ENCODE data around the gene CC2D1A. TPM values are rescaled to one million over a fixed set of nuclear protein-coding genes. Genes with fewer than 3 reads are reported as not detected.
A peak's percentile ranks its signal among the peaks of the same experiment; 100 is the strongest.

The CC2D1A gene
- polyA plus RNA-seq, 1 experiment, result 13.1 TPM

GRCh38 chr19:13906521-13906904, 512 bp downstream of the CC2D1A start:
- H3K27me3 ChIP-seq (ENCODE audit: control insufficient read depth, insufficient read depth, low read length), result no peaks in the 10 kb centered on the region
- CTCF ChIA-PET, result interaction anchor here (1.1 kb wide), 1 partner anchor 166 kb away, joined by 4 read pairs; the partner anchor contains the start of gene MISP3
- TF ChIP-seq, protein P1, sequence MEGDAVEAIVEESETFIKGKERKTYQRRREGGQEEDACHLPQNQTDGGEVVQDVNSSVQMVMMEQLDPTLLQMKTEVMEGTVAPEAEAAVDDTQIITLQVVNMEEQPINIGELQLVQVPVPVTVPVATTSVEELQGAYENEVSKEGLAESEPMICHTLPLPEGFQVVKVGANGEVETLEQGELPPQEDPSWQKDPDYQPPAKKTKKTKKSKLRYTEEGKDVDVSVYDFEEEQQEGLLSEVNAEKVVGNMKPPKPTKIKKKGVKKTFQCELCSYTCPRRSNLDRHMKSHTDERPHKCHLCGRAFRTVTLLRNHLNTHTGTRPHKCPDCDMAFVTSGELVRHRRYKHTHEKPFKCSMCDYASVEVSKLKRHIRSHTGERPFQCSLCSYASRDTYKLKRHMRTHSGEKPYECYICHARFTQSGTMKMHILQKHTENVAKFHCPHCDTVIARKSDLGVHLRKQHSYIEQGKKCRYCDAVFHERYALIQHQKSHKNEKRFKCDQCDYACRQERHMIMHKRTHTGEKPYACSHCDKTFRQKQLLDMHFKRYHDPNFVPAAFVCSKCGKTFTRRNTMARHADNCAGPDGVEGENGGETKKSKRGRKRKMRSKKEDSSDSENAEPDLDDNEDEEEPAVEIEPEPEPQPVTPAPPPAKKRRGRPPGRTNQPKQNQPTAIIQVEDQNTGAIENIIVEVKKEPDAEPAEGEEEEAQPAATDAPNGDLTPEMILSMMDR (IDR thresholded peaks at IDR 0.05; ENCODE audit: insufficient read depth, low read depth, low read length), result no peak
- peak overlapping the region; percentile 99 for H3K4me3 ChIP-seq (ENCODE audit: low read depth, low read length)
- peaks cover 2% of the 10 kb centered on the region; the same call in 1 of the 2 replicates for H3K36me3 ChIP-seq (ENCODE audit: control insufficient read depth, insufficient read depth, low read length)
- DNase-seq (ENCODE audit: low read depth), result no peak
- POLR2A ChIA-PET, result no interaction called here

DNA sequence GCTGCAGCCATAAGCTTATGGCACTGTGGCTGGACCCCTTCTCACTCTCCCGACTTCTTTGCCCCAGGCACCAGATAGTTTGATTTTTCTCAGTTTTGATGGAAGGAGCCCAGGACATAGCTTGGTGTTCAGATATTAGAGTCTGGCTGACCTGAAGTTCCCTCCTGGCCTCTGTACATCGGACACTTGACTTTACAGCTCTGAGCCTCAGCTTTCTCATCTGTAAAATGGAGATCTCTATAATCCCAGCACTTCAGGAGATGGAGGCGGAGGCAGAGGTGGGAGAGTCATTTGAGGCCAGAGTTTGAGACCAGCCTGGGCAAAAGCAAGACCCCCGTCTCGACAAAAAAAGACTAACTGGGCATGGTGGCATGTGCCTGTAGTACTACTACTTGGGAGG, 909 bp downstream of the CC2D1A start:
- H3K27me3 ChIP-seq (ENCODE audit: control insufficient read depth, insufficient read depth, low read length), result no peaks in the 10 kb centered on the region
- ChIA-PET CTCF (interaction anchor here (1.1 kb wide), 1 partner anchor 166 kb away, joined by 4 read pairs; the partner anchor contains the start of gene MISP3), POLR2A (no interaction called here)
- DNase-seq (ENCODE audit: low read depth), result no peak
- TF ChIP-seq, protein P1 (IDR thresholded peaks at IDR 0.05; ENCODE audit: insufficient read depth, low read depth, low read length), result no peak
- peak overlapping the region; percentile 99 for H3K4me3 ChIP-seq (ENCODE audit: low read depth, low read length)
- peaks cover 2% of the 10 kb centered on the region; the same call in 1 of the 2 replicates for H3K36me3 ChIP-seq (ENCODE audit: control insufficient read depth, insufficient read depth, low read length)

GRCh38 chr19:13908674-13909073, 2.7 kb downstream of the CC2D1A start:
- no peak for DNase-seq (ENCODE audit: low read depth)
- Histone ChIP-seq H3K4me3 (ENCODE audit: low read depth, low read length) (no peak overlapping the region), H3K27me3 (ENCODE audit: control insufficient read depth, insufficient read depth, low read length) (no peaks in the 10 kb centered on the region), H3K36me3 (ENCODE audit: control insufficient read depth, insufficient read depth, low read length) (peaks cover 11% of the 10 kb centered on the region)
- ChIA-PET CTCF (no interaction called here), POLR2A (no interaction called here)
- TF ChIP-seq, protein P1 (IDR thresholded peaks at IDR 0.05; ENCODE audit: insufficient read depth, low read depth, low read length), result no peak

- CTCF ChIA-PET, result interaction anchor here (0.6 to 1.3 kb wide), 2 partner anchors 64 to 150 kb away, joined by 3 read pairs; no protein-coding TSS in a partner anchor
- TF ChIP-seq, protein P1 (IDR thresholded peaks at IDR 0.05; ENCODE audit: insufficient read depth, low read depth, low read length), result no peak
- Histone ChIP-seq H3K27me3 (ENCODE audit: control insufficient read depth, insufficient read depth, low read length) (no peaks in the 10 kb centered on the region), H3K36me3 (ENCODE audit: control insufficient read depth, insufficient read depth, low read length) (peaks cover 11% of the 10 kb centered on the region), H3K4me3 (ENCODE audit: low read depth, low read length) (no peak overlapping the region)
- POLR2A ChIA-PET, result no interaction called here
- DNase-seq (ENCODE audit: low read depth), result no peak
These were observed 3.4 kb downstream of the CC2D1A start for GRCh38 chr19:13909430-13909829.

DNA sequence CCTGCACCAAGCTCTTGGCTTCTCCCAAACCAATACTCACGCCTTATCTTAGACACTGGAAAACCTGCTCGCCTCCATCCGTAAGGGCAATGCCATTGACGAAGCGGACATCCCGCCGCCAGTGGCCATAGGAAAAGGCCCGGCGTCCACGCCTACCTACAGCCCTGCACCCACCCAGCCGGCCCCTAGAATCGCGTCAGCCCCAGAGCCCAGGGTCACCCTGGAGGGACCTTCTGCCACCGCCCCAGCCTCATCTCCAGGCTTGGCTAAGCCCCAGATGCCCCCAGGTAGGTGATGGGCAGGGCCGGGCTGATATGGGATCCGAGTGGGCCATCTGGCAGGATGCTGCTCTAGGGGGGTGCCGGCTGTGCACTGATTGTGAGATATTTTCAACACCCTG, 7.4 kb downstream of the CC2D1A start:
- DNase-seq (ENCODE audit: low read depth), result no peak
- CTCF ChIA-PET, result no interaction called here
- POLR2A ChIA-PET, result no interaction called here
- H3K4me3 ChIP-seq (ENCODE audit: low read depth, low read length), result no peak overlapping the region
- TF ChIP-seq, protein P1 (IDR thresholded peaks at IDR 0.05; ENCODE audit: insufficient read depth, low read depth, low read length), result no peak
- H3K27me3 ChIP-seq (ENCODE audit: control insufficient read depth, insufficient read depth, low read length), result no peaks in the 10 kb centered on the region
- H3K36me3 ChIP-seq (ENCODE audit: control insufficient read depth, insufficient read depth, low read length), result peaks cover 17% of the 10 kb centered on the region

Data from BJ (cell line).